ENCODE measurements around the gene SCN1A. TPM values are rescaled to one million over a fixed set of nuclear protein-coding genes. Genes with fewer than 3 reads are reported as not detected.
A peak's percentile ranks its signal among the peaks of the same experiment; 100 is the strongest.

SCN1A gene
- total and polyA plus RNA-seq, 2 of the 13 experiments (the other 11 are each of a cell fraction or from before 2014, with no cell fraction given), result 19.9 to 39.4 TPM

DNA sequence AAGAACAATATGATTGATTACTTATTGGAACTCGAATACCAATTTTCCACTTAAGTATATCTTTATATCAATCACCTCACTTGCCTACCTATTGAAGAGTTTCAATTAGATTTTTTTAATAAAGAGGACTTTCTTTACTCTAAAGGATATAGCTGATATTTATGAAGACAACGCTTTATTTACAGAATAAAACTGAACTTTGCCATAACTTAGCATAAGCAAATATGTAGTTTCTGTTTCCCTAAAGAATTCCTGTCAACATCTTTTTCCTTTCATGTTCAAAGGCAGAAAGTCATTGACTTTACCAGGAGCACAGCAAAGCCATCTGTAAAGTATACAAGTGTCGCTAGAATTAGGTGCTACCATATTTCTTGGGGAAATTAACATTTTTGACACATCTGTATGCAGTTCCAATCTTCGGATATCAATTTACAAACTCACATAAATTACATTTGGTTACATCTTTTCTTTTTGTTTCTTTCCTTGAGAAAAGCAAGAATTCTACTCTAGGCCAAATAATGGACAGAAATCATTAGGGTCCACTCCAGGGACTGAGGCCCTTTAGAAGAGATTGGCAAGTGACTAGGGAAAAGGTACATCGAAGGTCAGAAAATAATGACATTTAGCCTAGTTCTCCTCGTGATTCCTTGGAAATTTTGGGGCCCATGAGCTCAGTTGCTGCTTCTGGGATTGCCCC, 7.5 kb upstream of the SCN1A start (continued):
- TF ChIP-seq DNMT1 (CRISPR knock-in tag; IDR thresholded peaks at IDR 0.05) (no peak), HNRNPUL1 (IDR thresholded peaks at IDR 0.05; ENCODE audit: low read depth, low read length) (0 out of 2 replicates have a peak, but pooled peaks have one; percentile 22), RBFOX2 (IDR thresholded peaks at IDR 0.05; ENCODE audit: low read depth, low read length) (no peak), SIN3B (IDR thresholded peaks at IDR 0.05; ENCODE audit: low read length) (no peak), CC2D1A (CRISPR knock-in tag; IDR thresholded peaks at IDR 0.05) (no peak), ZNF230 (CRISPR knock-in tag; IDR thresholded peaks at IDR 0.05) (no peak), ZNF383 (CRISPR knock-in tag; IDR thresholded peaks at IDR 0.05; ENCODE audit: borderline replicate concordance) (no peak), ZNF550 (CRISPR knock-in tag; IDR thresholded peaks at IDR 0.05; ENCODE audit: borderline replicate concordance) (no peak), ARNTL (CRISPR knock-in tag; IDR thresholded peaks at IDR 0.05) (peak; percentile 24; the same call in 1 of the 2 replicates), ZNF510 (CRISPR knock-in tag; IDR thresholded peaks at IDR 0.05; ENCODE audit: low read depth) (no peak; the same call in 1 of the 2 replicates), TP53 (CRISPR knock-in tag; conservative IDR thresholded peaks at IDR 0.05) (no peak), ZNF24 (IDR thresholded peaks at IDR 0.05) (no peak), KDM2A (CRISPR knock-in tag; IDR thresholded peaks at IDR 0.05; ENCODE audit: borderline replicate concordance, low read depth) (no peak), ZNF282 (IDR thresholded peaks at IDR 0.05; ENCODE audit: partially characterized antibody) (no peak), ZNF556 (CRISPR knock-in tag; IDR thresholded peaks at IDR 0.05; ENCODE audit: borderline replicate concordance) (no peak), ZNF598 (CRISPR knock-in tag; IDR thresholded peaks at IDR 0.05; ENCODE audit: borderline replicate concordance) (no peak)
- TF ChIP-seq, protein P1, sequence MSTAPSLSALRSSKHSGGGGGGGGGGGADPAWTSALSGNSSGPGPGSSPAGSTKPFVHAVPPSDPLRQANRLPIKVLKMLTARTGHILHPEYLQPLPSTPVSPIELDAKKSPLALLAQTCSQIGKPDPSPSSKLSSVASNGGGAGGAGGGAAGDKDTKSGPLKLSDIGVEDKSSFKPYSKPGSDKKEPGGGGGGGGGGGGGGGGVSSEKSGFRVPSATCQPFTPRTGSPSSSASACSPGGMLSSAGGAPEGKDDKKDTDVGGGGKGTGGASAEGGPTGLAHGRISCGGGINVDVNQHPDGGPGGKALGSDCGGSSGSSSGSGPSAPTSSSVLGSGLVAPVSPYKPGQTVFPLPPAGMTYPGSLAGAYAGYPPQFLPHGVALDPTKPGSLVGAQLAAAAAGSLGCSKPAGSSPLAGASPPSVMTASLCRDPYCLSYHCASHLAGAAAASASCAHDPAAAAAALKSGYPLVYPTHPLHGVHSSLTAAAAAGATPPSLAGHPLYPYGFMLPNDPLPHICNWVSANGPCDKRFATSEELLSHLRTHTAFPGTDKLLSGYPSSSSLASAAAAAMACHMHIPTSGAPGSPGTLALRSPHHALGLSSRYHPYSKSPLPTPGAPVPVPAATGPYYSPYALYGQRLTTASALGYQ (CRISPR knock-in tag; IDR thresholded peaks at IDR 0.05), result peak; percentile 45; the same call in 1 of the 2 replicates
- TF ChIP-seq, protein P2, sequence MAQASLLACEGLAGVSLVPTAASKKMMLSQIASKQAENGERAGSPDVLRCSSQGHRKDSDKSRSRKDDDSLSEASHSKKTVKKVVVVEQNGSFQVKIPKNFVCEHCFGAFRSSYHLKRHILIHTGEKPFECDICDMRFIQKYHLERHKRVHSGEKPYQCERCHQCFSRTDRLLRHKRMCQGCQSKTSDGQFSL (CRISPR knock-in tag; IDR thresholded peaks at IDR 0.05), result no peak
- TF ChIP-seq, protein P3, sequence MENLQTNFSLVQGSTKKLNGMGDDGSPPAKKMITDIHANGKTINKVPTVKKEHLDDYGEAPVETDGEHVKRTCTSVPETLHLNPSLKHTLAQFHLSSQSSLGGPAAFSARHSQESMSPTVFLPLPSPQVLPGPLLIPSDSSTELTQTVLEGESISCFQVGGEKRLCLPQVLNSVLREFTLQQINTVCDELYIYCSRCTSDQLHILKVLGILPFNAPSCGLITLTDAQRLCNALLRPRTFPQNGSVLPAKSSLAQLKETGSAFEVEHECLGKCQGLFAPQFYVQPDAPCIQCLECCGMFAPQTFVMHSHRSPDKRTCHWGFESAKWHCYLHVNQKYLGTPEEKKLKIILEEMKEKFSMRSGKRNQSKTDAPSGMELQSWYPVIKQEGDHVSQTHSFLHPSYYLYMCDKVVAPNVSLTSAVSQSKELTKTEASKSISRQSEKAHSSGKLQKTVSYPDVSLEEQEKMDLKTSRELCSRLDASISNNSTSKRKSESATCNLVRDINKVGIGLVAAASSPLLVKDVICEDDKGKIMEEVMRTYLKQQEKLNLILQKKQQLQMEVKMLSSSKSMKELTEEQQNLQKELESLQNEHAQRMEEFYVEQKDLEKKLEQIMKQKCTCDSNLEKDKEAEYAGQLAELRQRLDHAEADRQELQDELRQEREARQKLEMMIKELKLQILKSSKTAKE (CRISPR knock-in tag; IDR thresholded peaks at IDR 0.05; ENCODE audit: borderline replicate concordance), result no peak
